Endothelial cell (in vitro differentiated cells): ENCODE data around the gene ZSWIM3. TPM values are rescaled to one million over a fixed set of nuclear protein-coding genes. Genes with fewer than 3 reads are reported as not detected.

Experiments
- DNase-seq: peaks from one replicate; pipeline ENCODE4 v3.0.0; 2021; ENCODE audit warnings: low spot score
- H3K27ac Mint-ChIP-seq: one replicate; pipeline ENCODE4 v1.8.0; 2021; ENCODE audit warnings: mixed read lengths, inconsistent platforms; ENCODE audit not compliant: unreplicated experiment
- H3K27me3 Mint-ChIP-seq: one replicate; pipeline ENCODE4 v1.8.0; 2021; ENCODE audit warnings: mild to moderate bottlenecking, moderate library complexity, mixed read lengths, inconsistent platforms; ENCODE audit not compliant: unreplicated experiment
- H3K36me3 Mint-ChIP-seq: one replicate; pipeline ENCODE4 v1.8.0; 2021; ENCODE audit warnings: mild to moderate bottlenecking, low read depth, mixed read lengths, inconsistent platforms; ENCODE audit not compliant: unreplicated experiment
- H3K4me1 Mint-ChIP-seq: one replicate; pipeline ENCODE4 v1.8.0; 2021; ENCODE audit warnings: mild to moderate bottlenecking, mixed read lengths, inconsistent platforms; ENCODE audit not compliant: unreplicated experiment
- H3K4me3 Mint-ChIP-seq: one replicate; pipeline ENCODE4 v1.8.0; 2021; ENCODE audit warnings: mild to moderate bottlenecking, mixed read lengths, inconsistent platforms; ENCODE audit not compliant: unreplicated experiment
- H3K9me3 Mint-ChIP-seq: one replicate; pipeline ENCODE4 v1.8.0; 2021; ENCODE audit warnings: mixed read lengths, inconsistent platforms; ENCODE audit not compliant: unreplicated experiment
- CTCF ChIP-seq: fragments of 200-600 bp; sonication (generic); IDR thresholded peaks from one replicate; pipeline ENCODE4 v1.5.0; 2021; ENCODE audit warnings: antibody characterized with exemption; ENCODE audit not compliant: unreplicated experiment
- total RNA-seq: library from RNA; stranded (reverse); fragmentation: NEBNext Ultra II Directional; extraction: Animal tissue kit (Norgen Biotek cat#: 25700); gene quantifications from one replicate; pipeline ENCODE4 v1.2.1, GENCODE V29; 2021; ENCODE audit not compliant: unreplicated experiment

The ZSWIM3 gene
- total RNA-seq, 1 donor from 2014 or later, result 6.7 TPM

- peaks cover 4% of the 10 kb centered on the region for H3K27me3 Mint-ChIP-seq
- H3K4me1 Mint-ChIP-seq, result no peaks in the 10 kb centered on the region
- no peak overlapping the region for H3K27ac Mint-ChIP-seq
- DNase-seq, result no peak
- TF ChIP-seq CTCF, result no peak
- no peaks in the 10 kb centered on the region for H3K9me3 Mint-ChIP-seq
- H3K4me3 Mint-ChIP-seq, result no peak overlapping the region
- no peaks in the 10 kb centered on the region for H3K36me3 Mint-ChIP-seq
Observed at GRCh38 chr20:45819466-45819865, 37.9 kb upstream of the ZSWIM3 start.

GRCh38 chr20:45821947-45822346 is 35.5 kb upstream of the ZSWIM3 start:
- H3K9me3 Mint-ChIP-seq, result no peaks in the 10 kb centered on the region
- H3K27ac Mint-ChIP-seq, result no peak overlapping the region
- TF ChIP-seq CTCF, result no peak
- H3K4me1 Mint-ChIP-seq, result no peaks in the 10 kb centered on the region
- no peaks in the 10 kb centered on the region for H3K36me3 Mint-ChIP-seq
- H3K27me3 Mint-ChIP-seq, result peaks cover 4% of the 10 kb centered on the region
- DNase-seq, result no peak
- no peak overlapping the region for H3K4me3 Mint-ChIP-seq

GRCh38 chr20:45822857-45823256 is 34.6 kb upstream of the ZSWIM3 start:
- no peak for TF ChIP-seq CTCF
- Mint-ChIP-seq H3K36me3 (no peaks in the 10 kb centered on the region), H3K4me3 (no peak overlapping the region), H3K4me1 (no peaks in the 10 kb centered on the region), H3K27me3 (peaks cover 5% of the 10 kb centered on the region), H3K9me3 (no peaks in the 10 kb centered on the region), H3K27ac (no peak overlapping the region)
- no peak for DNase-seq

- Mint-ChIP-seq H3K36me3 (no peaks in the 10 kb centered on the region), H3K4me3 (no peak overlapping the region), H3K9me3 (no peaks in the 10 kb centered on the region), H3K27me3 (peaks cover 5% of the 10 kb centered on the region), H3K27ac (no peak overlapping the region), H3K4me1 (no peaks in the 10 kb centered on the region)
- TF ChIP-seq CTCF, result no peak
- DNase-seq, result peak; percentile 37
Observed at GRCh38 chr20:45823949-45824835, 33.2 kb upstream of the ZSWIM3 start.

- no peak overlapping the region for H3K27ac Mint-ChIP-seq
- TF ChIP-seq CTCF, result no peak
- peaks cover 5% of the 10 kb centered on the region for H3K27me3 Mint-ChIP-seq
- no peaks in the 10 kb centered on the region for H3K36me3 Mint-ChIP-seq
- H3K9me3 Mint-ChIP-seq, result no peaks in the 10 kb centered on the region
- H3K4me3 Mint-ChIP-seq, result no peak overlapping the region
- no peaks in the 10 kb centered on the region for H3K4me1 Mint-ChIP-seq
- no peak for DNase-seq
Observed at GRCh38 chr20:45826381-45827019, 30.9 kb upstream of the ZSWIM3 start.
